IPS DF 6.9 (cell line): Measurements from ENCODE around the gene DEFB128.
"Not testable (repeated sequence)": the region's sequence is repeated elsewhere in the genome, so short reads cannot be mapped to it uniquely, and the experiment has no call there.

Experiments used
- DNase-seq: peaks from one replicate; pipeline ENCODE4 v3.0.0-alpha.2; 2013; ENCODE audit warnings: low read depth, low spot score
- H3K27ac ChIP-seq: one replicate; pipeline ENCODE4 v1.5.1; 2013; ENCODE audit warnings: low read length, control low read depth
- H3K27me3 ChIP-seq: 2 replicates; pipeline ENCODE4 v1.6.1; 2013; ENCODE audit warnings: mild to moderate bottlenecking, low read length; ENCODE audit not compliant: control insufficient read depth, insufficient read depth
- H3K36me3 ChIP-seq: 2 replicates; pipeline ENCODE4 v1.6.1; 2013; ENCODE audit warnings: low read length; ENCODE audit not compliant: control insufficient read depth, insufficient read depth
- H3K4me1 ChIP-seq: 2 replicates; pipeline ENCODE4 v1.6.1; 2013; ENCODE audit warnings: low read length; ENCODE audit not compliant: control insufficient read depth, insufficient read depth
- H3K4me3 ChIP-seq: 2 replicates; pipeline ENCODE4 v1.5.1; 2013; ENCODE audit warnings: mild to moderate bottlenecking, low read length
- H3K9me3 ChIP-seq: 2 replicates; pipeline ENCODE4 v1.6.1; 2013; ENCODE audit warnings: low read length, inconsistent platforms; ENCODE audit not compliant: control insufficient read depth, insufficient read depth
- WGBS: extraction: QIAGEN DNeasy Blood & Tissue Kit; methylation state at CpG from one replicate; pipeline ENCODE4 v1.1.7; 2013; ENCODE audit warnings: mixed read lengths, missing lambda C conversion rate; ENCODE audit not compliant: insufficient read length, insufficient coverage; 5-methylcytosine and 5-hydroxymethylcytosine counted together

DEFB128 gene

DNA sequence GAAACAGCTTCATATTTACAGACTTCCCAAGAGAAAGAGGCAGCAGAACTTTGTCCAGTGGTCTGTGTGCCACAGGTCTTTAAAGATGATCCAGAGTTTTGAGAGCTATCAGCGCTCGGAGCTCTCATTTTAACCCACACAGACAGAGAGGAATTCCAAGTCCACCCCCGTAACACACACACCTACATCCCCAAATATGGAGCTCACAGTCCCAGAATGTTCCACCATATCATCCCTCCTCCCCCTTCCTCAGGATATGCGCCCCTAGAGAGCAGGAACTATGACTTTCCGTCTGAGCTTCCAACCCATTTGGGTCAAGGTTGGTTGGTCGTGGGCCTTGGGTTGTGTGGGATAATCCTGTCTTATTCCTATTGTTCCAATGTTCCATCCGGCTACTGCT, at the start of gene DEFB128:
Gene DEFB128 (minus strand): TSS at position 101 of the 400 bp plus-strand sequence. CDS start 88 bp downstream, at position 13.
- Histone ChIP-seq H3K27ac (no peak within 1 kb of the TSS), H3K36me3 (no peaks in the 10 kb centered on the region), H3K9me3 (peaks cover 5% of the 10 kb centered on the region), H3K4me1 (no peaks in the 10 kb centered on the region), H3K27me3 (no peaks in the 10 kb centered on the region), H3K4me3 (no peak within 1 kb of the TSS)
- no CpG with 5 or more reads among the region's 7 CpGs for WGBS
- DNase-seq, result no peak

DNA sequence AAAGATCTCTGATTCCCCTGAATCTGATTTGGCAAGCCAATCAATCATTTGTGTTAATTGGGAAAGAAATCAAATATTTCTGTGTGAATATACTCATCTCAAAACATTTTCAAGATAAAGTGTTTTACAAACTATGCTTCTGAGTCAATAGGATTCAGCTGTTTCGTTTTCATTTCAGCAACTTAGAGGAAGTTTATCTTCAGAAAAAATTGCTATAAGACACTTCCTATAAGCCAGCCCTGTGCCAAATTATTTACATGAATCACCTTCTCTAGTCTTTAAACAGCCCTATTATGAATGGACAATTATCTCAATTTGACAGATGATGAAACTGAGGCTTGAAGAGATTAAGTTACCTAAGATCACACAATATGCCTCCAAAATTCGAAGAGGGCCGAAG, 48.4 kb upstream of the DEFB128 start:
- DNase-seq, result no peak
- WGBS, result no CpG with 5 or more reads among the region's 3 CpGs
- no peaks in the 10 kb centered on the region for H3K36me3 ChIP-seq
- H3K4me1 ChIP-seq, result no peaks in the 10 kb centered on the region
- H3K27ac ChIP-seq, result no peak overlapping the region
- no peaks in the 10 kb centered on the region for H3K9me3 ChIP-seq
- H3K4me3 ChIP-seq, result no peak overlapping the region
- no peaks in the 10 kb centered on the region for H3K27me3 ChIP-seq

DNA sequence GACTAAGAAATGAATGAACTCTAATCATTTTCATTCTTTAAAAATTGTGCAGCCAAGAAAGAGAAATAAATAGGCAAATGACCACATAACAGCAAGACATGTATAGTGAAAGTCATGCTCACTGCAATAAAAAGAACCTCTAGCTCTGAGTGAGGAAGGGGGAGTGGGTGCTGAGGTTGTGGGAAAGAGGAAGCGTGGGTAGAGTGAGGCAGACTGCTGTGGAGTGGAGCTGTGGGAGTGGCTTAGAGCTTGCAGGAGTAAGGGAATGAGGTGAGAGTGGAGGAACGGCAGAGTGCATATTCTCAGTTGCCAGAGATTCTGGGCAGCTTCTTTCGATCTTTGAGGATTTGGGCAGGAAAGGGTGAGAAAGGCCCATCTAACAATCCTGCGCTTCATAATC, 48.0 kb upstream of the DEFB128 start:
- no CpG with 5 or more reads among the region's 4 CpGs for WGBS

DNA sequence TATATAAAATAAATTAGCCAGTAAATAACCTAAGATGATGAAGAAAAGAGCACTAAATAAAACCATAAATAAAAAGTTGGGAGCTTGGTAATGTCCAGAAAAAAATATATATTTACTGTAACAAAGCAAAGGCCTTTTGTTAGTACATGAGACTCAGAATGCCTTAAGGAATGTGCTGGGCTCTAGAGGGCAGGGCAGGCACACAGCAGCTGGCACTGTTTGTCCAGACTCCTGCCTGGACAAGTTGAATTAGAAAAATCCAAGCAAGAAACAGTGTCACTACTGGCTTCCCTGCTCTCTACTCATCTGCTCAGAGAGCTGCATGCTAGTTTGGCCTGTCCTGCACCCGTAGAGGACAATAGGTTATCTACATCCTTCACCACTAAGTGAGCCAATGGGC, 46.4 kb upstream of the DEFB128 start:
- no peaks in the 10 kb centered on the region for H3K36me3 ChIP-seq
- DNase-seq, result no peak
- no peak overlapping the region for H3K4me3 ChIP-seq
- H3K4me1 ChIP-seq, result no peaks in the 10 kb centered on the region
- H3K27ac ChIP-seq, result no peak overlapping the region
- WGBS, result no CpG with 5 or more reads among the region's 1 CpG
- no peaks in the 10 kb centered on the region for H3K27me3 ChIP-seq
- H3K9me3 ChIP-seq, result no peaks in the 10 kb centered on the region

More for the DNA sequence above, 48.0 kb upstream of the DEFB128 start:
- Histone ChIP-seq H3K36me3 (no peaks in the 10 kb centered on the region), H3K27ac (no peak overlapping the region), H3K9me3 (no peaks in the 10 kb centered on the region), H3K27me3 (no peaks in the 10 kb centered on the region), H3K4me3 (no peak overlapping the region), H3K4me1 (no peaks in the 10 kb centered on the region)
- no peak for DNase-seq

DNA sequence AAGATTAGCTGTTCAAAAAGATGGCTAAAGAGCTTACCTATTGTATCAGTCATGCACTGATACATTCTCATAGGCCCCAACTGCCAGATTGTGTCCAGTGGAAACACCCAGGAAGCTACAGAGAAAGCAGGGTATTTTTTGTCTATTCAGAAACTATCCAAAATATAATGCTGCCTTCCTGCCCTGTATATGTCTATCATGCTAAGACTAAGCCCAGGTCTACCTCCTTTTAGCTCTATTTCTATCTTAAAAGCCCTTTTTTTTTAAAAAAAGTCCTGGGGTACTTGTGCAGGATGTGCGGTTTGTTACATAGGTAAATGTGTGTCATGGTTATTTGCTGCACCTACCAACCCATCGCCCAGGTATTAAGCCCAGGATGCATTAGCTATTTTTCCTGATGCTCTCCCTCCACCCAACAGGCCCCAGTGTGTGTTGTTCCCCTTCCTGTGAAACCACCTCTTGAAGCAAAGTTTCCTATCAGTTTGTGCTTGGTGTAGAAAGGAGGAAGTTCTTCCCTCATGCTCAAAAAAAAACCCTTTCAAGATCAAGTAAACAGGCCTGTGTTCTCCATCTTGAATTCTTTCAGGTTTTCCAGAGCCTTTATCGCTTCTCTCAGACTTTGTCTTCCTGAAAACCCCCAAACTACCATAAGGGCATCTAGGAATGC, 38.1 kb upstream of the DEFB128 start:
- H3K4me1 ChIP-seq, result no peaks in the 10 kb centered on the region
- WGBS, result no CpG with 5 or more reads among the region's 3 CpGs

DNA sequence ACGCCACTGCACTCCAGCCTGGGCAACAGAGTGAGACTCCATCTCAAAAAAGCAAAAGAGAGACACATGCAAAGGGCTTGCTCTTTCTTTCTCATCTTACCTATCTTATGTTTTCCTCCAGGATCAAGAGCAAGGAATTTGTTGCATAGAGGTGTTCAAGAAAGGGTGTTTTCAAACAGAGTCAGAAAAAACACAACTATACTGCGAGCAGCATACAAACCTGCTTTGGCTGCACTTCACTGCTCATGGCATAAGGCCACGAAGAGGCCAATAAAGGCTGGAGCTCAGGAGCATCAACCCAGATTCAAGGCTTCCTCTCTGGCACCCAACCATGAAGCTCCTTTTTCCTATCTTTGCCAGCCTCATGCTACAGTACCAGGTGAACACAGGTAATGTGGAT, 37.4 kb upstream of the DEFB128 start, which contains the start of gene DEFB129:
Gene DEFB129 (plus strand): TSS at position 301 of the 400 bp plus-strand sequence. CDS start 31 bp downstream, at position 332.
- WGBS, result no CpG with 5 or more reads among the region's 3 CpGs
- Histone ChIP-seq H3K9me3 (no peaks in the 10 kb centered on the region), H3K4me3 (no peak within 1 kb of the TSS), H3K27ac (no peak within 1 kb of the TSS), H3K4me1 (no peaks in the 10 kb centered on the region), H3K36me3 (no peaks in the 10 kb centered on the region), H3K27me3 (no peaks in the 10 kb centered on the region)
- no peak for DNase-seq

More for the DNA sequence above, 38.1 kb upstream of the DEFB128 start:
- H3K4me3 ChIP-seq, result no peak overlapping the region
- H3K9me3 ChIP-seq, result no peaks in the 10 kb centered on the region
- no peak for DNase-seq
- no peaks in the 10 kb centered on the region for H3K36me3 ChIP-seq
- no peak overlapping the region for H3K27ac ChIP-seq
- no peaks in the 10 kb centered on the region for H3K27me3 ChIP-seq

DNA sequence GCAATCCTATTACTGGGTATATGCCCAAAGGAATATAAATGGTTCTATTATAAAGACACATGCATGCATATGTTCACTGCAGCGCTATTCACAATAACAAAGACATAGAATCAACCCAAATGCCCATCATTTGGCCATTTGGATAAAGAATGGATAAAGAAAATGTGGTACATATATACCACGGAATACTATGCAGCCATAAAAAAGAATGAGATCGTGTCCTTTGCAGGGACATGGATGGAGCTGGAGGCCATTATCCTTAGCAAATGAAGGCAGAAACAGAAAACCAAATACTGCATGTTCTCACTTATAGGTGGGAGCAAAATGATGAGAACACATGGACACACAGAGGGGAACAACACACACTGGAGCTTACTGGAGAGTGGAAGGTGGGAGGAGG, 36.4 kb upstream of the DEFB128 start:
- not testable (repeated sequence) for H3K4me1 ChIP-seq, H3K36me3 ChIP-seq, DNase-seq, H3K27me3 ChIP-seq, H3K4me3 ChIP-seq, H3K9me3 ChIP-seq, H3K27ac ChIP-seq
- no CpG with 5 or more reads among the region's 3 CpGs for WGBS

DNA sequence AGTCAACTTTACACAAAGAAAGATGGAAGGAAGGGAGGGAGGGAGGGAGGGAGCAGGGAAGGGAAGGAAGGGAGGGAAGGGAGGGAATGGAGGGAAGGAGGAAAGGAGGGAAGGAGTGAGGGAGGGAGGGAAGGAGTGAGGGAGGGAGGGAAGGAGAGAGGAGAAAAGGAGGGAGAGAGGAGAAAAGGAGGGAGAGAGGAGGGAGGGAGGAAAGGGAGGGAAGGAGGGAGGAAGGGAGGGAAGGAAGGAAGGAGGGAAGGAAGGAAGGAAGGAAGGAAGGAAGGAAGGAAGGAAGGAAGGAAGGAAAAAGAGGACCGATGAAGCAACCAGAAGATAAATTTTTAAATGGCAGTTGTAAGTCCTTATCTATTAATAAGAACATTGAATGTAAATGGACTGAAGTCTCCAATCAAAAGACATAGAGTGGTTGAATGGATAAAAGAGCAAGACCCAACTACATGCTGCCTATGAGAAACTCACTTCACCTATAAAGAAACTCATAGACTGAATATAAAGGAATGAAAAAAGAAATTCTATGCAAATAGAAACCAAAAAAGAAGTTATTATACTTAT, 31.8 kb upstream of the DEFB128 start:
- H3K27me3 ChIP-seq, result no peaks in the 10 kb centered on the region
- H3K27ac ChIP-seq, result no peak overlapping the region
- no CpG with 5 or more reads among the region's 1 CpG for WGBS
- no peak for DNase-seq
- H3K4me3 ChIP-seq, result no peak overlapping the region
- no peaks in the 10 kb centered on the region for H3K36me3 ChIP-seq
- no peaks in the 10 kb centered on the region for H3K4me1 ChIP-seq
- H3K9me3 ChIP-seq, result no peaks in the 10 kb centered on the region

DNA sequence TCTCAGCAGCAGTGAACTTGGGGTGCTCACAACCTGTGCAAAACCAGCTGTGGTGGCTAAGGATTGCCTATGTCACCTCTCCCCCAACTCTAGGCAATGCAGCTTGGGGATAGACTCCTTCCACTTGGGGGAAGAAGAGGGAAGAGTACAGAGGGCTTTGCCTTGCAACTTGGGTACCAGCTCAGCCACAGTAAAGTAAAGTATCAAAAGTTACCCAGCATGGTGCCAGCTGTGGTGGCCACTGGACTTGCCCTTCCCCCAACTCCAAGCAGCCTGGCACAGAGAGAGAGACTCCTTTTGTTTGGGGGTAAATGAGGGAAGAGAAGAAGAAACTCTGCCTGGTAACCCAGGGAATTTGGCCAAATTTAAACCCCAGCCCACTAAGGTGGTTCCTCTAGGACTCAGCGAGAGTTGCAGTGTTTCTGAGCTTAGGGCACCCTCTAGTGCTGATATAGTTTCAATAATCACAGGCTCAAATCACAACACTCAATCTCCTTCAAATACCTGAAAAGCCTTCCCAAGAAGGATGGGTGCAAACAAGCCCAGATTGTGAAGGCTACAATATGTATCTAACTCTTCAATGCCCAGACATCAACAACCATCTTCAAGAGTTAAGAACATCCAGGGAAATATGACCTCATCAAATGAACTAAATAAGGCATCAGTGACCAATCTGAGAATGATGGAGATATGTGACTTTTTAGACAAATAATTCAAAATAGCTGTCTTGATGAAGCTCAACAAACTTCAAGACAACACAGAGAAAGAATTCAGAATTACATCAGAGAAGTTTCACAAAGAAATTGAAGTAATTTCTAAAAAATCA, 30.0 kb upstream of the DEFB128 start:
- no CpG with 5 or more reads among the region's 1 CpG for WGBS
- Histone ChIP-seq H3K27ac (no peak overlapping the region), H3K9me3 (no peaks in the 10 kb centered on the region), H3K36me3 (no peaks in the 10 kb centered on the region), H3K4me3 (no peak overlapping the region), H3K27me3 (no peaks in the 10 kb centered on the region), H3K4me1 (no peaks in the 10 kb centered on the region)
- DNase-seq, result peak; percentile 13

DNA sequence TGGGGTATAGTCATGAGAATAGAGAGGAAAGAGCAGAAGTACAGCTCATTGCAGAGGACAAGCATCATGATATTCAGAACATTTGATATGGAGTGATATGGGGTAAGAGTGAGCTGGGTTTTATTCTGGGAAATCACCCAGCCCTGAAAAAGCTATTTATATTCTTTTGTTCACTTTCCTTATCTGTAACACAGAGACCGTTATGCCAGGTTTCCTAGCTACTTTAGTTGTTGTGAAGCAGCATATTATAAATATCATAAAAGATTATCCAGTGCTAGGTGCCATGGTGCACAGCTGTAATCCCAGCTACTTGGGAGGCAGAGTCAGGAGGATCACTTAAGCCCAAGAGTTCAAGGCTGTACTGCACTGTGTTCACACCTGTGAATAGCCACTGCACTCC, 27.8 kb upstream of the DEFB128 start:
- no peaks in the 10 kb centered on the region for H3K27me3 ChIP-seq
- no peak overlapping the region for H3K4me3 ChIP-seq
- H3K36me3 ChIP-seq, result no peaks in the 10 kb centered on the region
- no CpG with 5 or more reads among the region's 1 CpG for WGBS
- no peaks in the 10 kb centered on the region for H3K4me1 ChIP-seq
- DNase-seq, result no peak
- H3K9me3 ChIP-seq, result no peaks in the 10 kb centered on the region
- H3K27ac ChIP-seq, result no peak overlapping the region
